Measurements from ENCODE around the gene ZNF398. TPM values are rescaled to one million over a fixed set of nuclear protein-coding genes. Genes with fewer than 3 reads are reported as not detected.

Gene ZNF398
- total and polyA plus RNA-seq, 2 of the 13 experiments (the other 11 are each of a cell fraction or from before 2014, with no cell fraction given) = 3.0 to 8.9 TPM

DNA sequence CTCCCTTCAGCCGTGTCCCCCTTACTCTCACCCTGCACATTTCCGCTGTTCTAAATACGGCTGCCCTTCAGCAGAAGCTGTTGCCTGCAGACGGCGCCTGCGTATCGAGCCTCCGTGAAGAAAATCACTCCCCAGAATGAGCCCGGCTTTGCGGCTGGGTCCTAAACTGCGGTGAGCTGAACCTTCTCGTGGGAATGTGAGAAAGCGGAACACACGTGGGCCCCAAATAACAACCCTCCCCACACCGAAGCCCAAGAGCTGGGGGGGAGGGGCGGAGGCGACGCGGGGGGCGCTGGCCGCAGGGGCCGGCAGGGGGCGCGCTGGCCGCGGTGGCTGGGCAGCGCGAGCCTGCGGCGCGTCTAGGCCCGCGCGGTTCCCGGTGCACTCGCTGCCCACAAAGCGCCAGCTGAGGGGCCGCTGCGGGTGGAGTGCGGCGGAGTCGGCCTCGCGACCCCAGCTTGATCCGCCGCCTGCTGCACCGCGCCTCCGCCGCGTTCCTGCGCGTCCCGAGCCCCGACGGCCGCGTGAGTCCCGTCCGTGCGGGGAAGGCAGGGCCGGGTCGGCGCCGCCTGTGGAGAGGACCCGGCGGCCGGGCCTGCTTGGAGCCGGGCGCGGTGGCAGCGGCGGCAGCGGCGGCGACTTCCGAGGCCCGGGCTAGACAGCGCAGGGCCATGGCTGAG, at the start of gene ZNF398 (continued):
- TF ChIP-seq, protein P1, sequence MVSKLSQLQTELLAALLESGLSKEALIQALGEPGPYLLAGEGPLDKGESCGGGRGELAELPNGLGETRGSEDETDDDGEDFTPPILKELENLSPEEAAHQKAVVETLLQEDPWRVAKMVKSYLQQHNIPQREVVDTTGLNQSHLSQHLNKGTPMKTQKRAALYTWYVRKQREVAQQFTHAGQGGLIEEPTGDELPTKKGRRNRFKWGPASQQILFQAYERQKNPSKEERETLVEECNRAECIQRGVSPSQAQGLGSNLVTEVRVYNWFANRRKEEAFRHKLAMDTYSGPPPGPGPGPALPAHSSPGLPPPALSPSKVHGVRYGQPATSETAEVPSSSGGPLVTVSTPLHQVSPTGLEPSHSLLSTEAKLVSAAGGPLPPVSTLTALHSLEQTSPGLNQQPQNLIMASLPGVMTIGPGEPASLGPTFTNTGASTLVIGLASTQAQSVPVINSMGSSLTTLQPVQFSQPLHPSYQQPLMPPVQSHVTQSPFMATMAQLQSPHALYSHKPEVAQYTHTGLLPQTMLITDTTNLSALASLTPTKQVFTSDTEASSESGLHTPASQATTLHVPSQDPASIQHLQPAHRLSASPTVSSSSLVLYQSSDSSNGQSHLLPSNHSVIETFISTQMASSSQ (IDR thresholded peaks at IDR 0.05; ENCODE audit: low read depth) = no peak
- TF ChIP-seq, protein P1 (CRISPR knock-in tag; IDR thresholded peaks at IDR 0.05; ENCODE audit: borderline replicate concordance) = no peak; the same call in 1 of the 2 replicates
- TF ChIP-seq CEBPG (CRISPR knock-in tag; IDR thresholded peaks at IDR 0.05) (no peak), ZNF841 (CRISPR knock-in tag; IDR thresholded peaks at IDR 0.05; ENCODE audit: borderline replicate concordance) (no peak), GABPB1 (CRISPR knock-in tag; IDR thresholded peaks at IDR 0.05) (peak; percentile 43), ARHGAP35 (CRISPR knock-in tag; IDR thresholded peaks at IDR 0.05; ENCODE audit: borderline replicate concordance) (no peak), SAP130 (CRISPR knock-in tag; IDR thresholded peaks at IDR 0.05; ENCODE audit: low read depth) (peak; percentile 51), ZNF230 (CRISPR knock-in tag; IDR thresholded peaks at IDR 0.05) (peak; percentile 16; the same call in 1 of the 2 replicates), ZNF761 (CRISPR knock-in tag; conservative IDR thresholded peaks at IDR 0.05) (peak; percentile 35; the same call in 1 of the 2 replicates), MATR3 (CRISPR knock-in tag; IDR thresholded peaks at IDR 0.05) (no peak), ZNF30 (CRISPR knock-in tag; IDR thresholded peaks at IDR 0.05) (no peak), RBAK (CRISPR knock-in tag; IDR thresholded peaks at IDR 0.05) (no peak), ATF7 (IDR thresholded peaks at IDR 0.05) (no peak), ATF7 (CRISPR knock-in tag; IDR thresholded peaks at IDR 0.05) (no peak), TRIM24 (CRISPR knock-in tag; IDR thresholded peaks at IDR 0.05) (no peak), FOXO1 (CRISPR knock-in tag; IDR thresholded peaks at IDR 0.05) (no peak), DNMT1 (CRISPR knock-in tag; IDR thresholded peaks at IDR 0.05) (peak; percentile 66; the same call in 1 of the 2 replicates), CC2D1A (CRISPR knock-in tag; IDR thresholded peaks at IDR 0.05) (no peak), ZNF333 (CRISPR knock-in tag; IDR thresholded peaks at IDR 0.05; ENCODE audit: borderline replicate concordance) (no peak), AKAP8 (CRISPR knock-in tag; IDR thresholded peaks at IDR 0.05) (no peak), ZNF550 (CRISPR knock-in tag; IDR thresholded peaks at IDR 0.05; ENCODE audit: borderline replicate concordance) (no peak), ZKSCAN1 (IDR thresholded peaks at IDR 0.05; ENCODE audit: low read length) (no peak), JUND (CRISPR knock-in tag; IDR thresholded peaks at IDR 0.05) (no peak), IRF9 (CRISPR knock-in tag; IDR thresholded peaks at IDR 0.05; ENCODE audit: borderline replicate concordance) (peak; percentile 18; the same call in 1 of the 2 replicates)
- TF ChIP-seq, protein P2, sequence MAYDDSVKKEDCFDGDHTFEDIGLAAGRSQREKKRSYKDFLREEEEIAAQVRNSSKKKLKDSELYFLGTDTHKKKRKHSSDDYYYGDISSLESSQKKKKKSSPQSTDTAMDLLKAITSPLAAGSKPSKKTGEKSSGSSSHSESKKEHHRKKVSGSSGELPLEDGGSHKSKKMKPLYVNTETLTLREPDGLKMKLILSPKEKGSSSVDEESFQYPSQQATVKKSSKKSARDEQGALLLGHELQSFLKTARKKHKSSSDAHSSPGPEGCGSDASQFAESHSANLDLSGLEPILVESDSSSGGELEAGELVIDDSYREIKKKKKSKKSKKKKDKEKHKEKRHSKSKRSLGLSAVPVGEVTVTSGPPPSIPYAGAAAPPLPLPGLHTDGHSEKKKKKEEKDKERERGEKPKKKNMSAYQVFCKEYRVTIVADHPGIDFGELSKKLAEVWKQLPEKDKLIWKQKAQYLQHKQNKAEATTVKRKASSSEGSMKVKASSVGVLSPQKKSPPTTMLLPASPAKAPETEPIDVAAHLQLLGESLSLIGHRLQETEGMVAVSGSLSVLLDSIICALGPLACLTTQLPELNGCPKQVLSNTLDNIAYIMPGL (CRISPR knock-in tag; IDR thresholded peaks at IDR 0.05; ENCODE audit: borderline replicate concordance in 1 of 2, low read depth in 1 of 2) = peak in 1 of 2 experiments; percentile 58; a peak in 3 of 4 replicates
